NCI-H2171 treated with DMSO at 0.1 percent for 48 hours (cell line): ENCODE data around the gene SS18.
"Not testable (repeated sequence)": the region's sequence is repeated elsewhere in the genome, so short reads cannot be mapped to it uniquely, and the experiment has no call there.

ENCODE experiments used
- DNase-seq: peaks from one replicate; lab custom pipeline; 2025; lab: John Stamatoyannopoulos, UW

Gene SS18

GRCh38 chr18:26090130-26091046, at the start of gene SS18:
TSS of gene SS18 (minus strand) at chr18:26090613. CDS start at chr18:26090569, 44 bp downstream.
- peak; percentile 80 for DNase-seq

GRCh38 chr18:26135548-26135947, 45.1 kb upstream of the SS18 start:
- DNase-seq, result peak; percentile 89

GRCh38 chr18:26134107-26134506, 43.7 kb upstream of the SS18 start:
- no peak for DNase-seq

GRCh38 chr18:26133652-26134051, 43.2 kb upstream of the SS18 start, which contains the start of gene PSMA8:
TSS of gene PSMA8 (plus strand) at chr18:26133869. CDS start at chr18:26133966, 97 bp downstream.
- no peak for DNase-seq

GRCh38 chr18:26128192-26128591, 37.8 kb upstream of the SS18 start:
- not testable (repeated sequence) for DNase-seq

GRCh38 chr18:26127786-26128185, 37.4 kb upstream of the SS18 start:
- DNase-seq, result no peak

GRCh38 chr18:26121994-26122393, 31.6 kb upstream of the SS18 start:
- DNase-seq, result not testable (repeated sequence)

GRCh38 chr18:26121476-26121875, 31.1 kb upstream of the SS18 start:
- DNase-seq, result no peak

GRCh38 chr18:26119246-26119645, 28.8 kb upstream of the SS18 start:
- DNase-seq, result no peak

GRCh38 chr18:26104035-26104434, 13.6 kb upstream of the SS18 start:
- DNase-seq, result no peak

- DNase-seq, result no peak
These were observed 13.2 kb upstream of the SS18 start for GRCh38 chr18:26103579-26103978.

GRCh38 chr18:26097563-26097962, 7.2 kb upstream of the SS18 start:
- DNase-seq, result no peak

- DNase-seq, result no peak
These were observed 6.4 kb upstream of the SS18 start for GRCh38 chr18:26096852-26097251.

- DNase-seq, result no peak
These were observed 726 bp upstream of the SS18 start for GRCh38 chr18:26091047-26091630.

- peak; percentile 62 for DNase-seq
These were observed 902 bp downstream of the SS18 start for GRCh38 chr18:26089293-26090129.

GRCh38 chr18:26088487-26088886, 1.9 kb downstream of the SS18 start:
- DNase-seq, result no peak

GRCh38 chr18:26086959-26087358, 3.5 kb downstream of the SS18 start:
- no peak for DNase-seq

- DNase-seq, result no peak
These were observed 5.4 kb downstream of the SS18 start for GRCh38 chr18:26085056-26085455.

- DNase-seq, result no peak
These were observed 7.3 kb downstream of the SS18 start for GRCh38 chr18:26083099-26083498.

GRCh38 chr18:26082475-26082874, 7.9 kb downstream of the SS18 start:
- DNase-seq, result no peak

GRCh38 chr18:26074246-26074645, 16.2 kb downstream of the SS18 start:
- DNase-seq, result no peak

- DNase-seq, result no peak
These were observed 16.7 kb downstream of the SS18 start for GRCh38 chr18:26073758-26074157.
